T47D (cell line): ENCODE data around the gene ZNF566.

ENCODE experiments used
- DNase-seq, 2 experiments: peaks; one replicate each; pipeline versions ENCODE4 v3.0.0 to v3.0.0-alpha.2; 2011 to 2012; ENCODE audit warnings: low read depth in 1 of 2, low spot score in 1 of 2
- JUND ChIP-seq: IDR thresholded peaks from 2 replicates; pipeline ENCODE4 v1.6.1; 2012; ENCODE audit warnings: low read depth
- in situ Hi-C: cut with HindIII; loops from 2 replicates; pipeline ENCODE4 v1.10.0; 2016; ENCODE audit warnings: low sequenced_read_pairs, low pct_unique_long_range_greater_than_20kb

The ZNF566 gene

GRCh38 chr19:36489920-36490415 lies 607 bp upstream of the ZNF566 start:
- no peak for TF ChIP-seq JUND
- in situ Hi-C loops: no loop called here
- peak in 1 of 2 experiments; percentile 51 for DNase-seq

- DNase-seq: peak; percentile 18 to 42
- no peak for TF ChIP-seq JUND
- in situ Hi-C loops: no loop called here
Observed at GRCh38 chr19:36488846-36489117, 579 bp downstream of the ZNF566 start.

DNA sequence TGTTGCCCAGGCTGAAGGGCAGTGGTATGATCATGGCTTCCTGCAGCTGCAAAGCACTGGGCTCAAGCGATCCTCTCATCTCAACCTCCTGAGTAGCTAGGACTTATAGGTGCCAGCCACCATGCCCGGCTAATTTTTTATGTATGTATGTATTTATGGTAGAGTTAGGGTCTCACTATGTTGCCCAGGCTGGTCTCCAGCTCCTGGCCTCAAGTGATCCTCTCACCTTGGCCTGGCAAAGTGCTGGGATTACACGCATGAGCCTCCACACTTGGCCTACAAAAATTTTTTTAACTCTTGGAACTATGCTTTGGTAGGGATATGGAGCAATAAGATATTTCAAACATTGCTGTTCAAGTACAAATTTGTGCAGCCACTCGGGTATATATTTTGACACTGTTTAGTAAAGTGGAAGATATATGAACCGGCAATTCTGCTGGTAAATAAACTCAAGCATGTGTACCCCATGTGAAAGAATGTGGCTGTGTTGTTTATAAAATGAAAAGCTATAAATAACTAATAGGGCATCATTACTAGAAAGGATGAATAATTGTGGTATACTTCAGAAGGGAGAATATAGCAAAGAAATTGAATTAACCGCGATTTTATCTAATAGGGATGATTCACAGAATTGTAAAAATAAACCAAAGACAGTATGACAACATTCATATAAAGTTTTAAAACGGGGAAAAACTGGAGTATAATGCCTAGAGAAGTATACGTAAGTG lies 1.1 kb downstream of the ZNF566 start:
- in situ Hi-C loops: no loop called here
- DNase-seq: no peak
- TF ChIP-seq JUND: no peak

DNA sequence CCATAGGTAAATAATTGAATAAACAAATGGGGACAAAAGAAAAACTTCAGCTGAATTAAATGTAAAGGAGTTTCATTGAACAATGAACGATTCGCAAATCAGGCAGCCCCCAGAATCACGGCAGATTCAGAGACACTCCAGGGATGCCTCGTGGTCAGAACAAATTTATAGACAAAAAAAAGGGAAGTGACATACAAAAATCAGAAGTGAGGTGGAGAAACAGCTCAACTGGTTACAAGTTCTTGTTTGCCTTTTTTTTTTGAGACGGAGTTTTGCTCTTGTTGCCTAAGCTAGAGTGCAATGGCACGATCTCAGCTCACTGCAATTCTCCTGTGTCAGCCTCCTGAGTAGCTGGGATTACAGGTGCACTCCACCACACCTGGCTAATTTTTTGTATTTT lies 5.7 kb downstream of the ZNF566 start:
- TF ChIP-seq JUND: no peak
- no peak for DNase-seq
- in situ Hi-C loops: no loop called here

- in situ Hi-C loops: no loop called here
- no peak for TF ChIP-seq JUND
- no peak for DNase-seq
Observed at GRCh38 chr19:36482876-36483275, 6.5 kb downstream of the ZNF566 start.

DNA sequence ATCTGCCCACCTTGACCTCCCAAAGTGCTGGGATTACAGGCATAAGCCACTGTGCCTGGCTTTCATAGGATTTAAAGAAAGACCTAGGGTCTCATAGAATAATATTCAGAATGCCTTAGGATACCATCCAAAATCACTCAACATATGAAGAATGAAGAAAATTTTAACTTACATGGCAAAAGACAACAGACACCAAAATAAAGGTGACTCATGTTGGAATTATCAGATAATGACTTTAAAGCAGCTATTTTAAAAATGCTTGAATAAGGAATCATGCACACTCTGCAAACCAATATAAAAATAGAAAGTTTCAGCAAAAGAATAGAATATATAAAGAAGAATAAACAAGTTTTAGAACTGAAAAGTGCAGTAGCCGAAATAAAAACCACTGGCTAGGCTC lies 29.3 kb downstream of the ZNF566 start:
- TF ChIP-seq JUND: no peak
- DNase-seq: no peak
- in situ Hi-C loops: no loop called here

GRCh38 chr19:36456831-36457230 lies 32.5 kb downstream of the ZNF566 start:
- no peak for TF ChIP-seq JUND
- DNase-seq: no peak
- in situ Hi-C loops: no loop called here

- in situ Hi-C loops: no loop called here
- no peak for TF ChIP-seq JUND
- no peak for DNase-seq
Observed at GRCh38 chr19:36449059-36449670, 40.2 kb downstream of the ZNF566 start.

- in situ Hi-C loops: no loop called here
- no peak for TF ChIP-seq JUND
- DNase-seq: no peak
Observed at GRCh38 chr19:36441339-36441738, 48.0 kb downstream of the ZNF566 start.

GRCh38 chr19:36436531-36436930 lies 52.8 kb downstream of the ZNF566 start:
- in situ Hi-C loops: no loop called here
- no peak for TF ChIP-seq JUND
- DNase-seq: peak in 1 of 2 experiments; percentile 61

- peak in 1 of 2 experiments; percentile 66 for DNase-seq
- in situ Hi-C loops: no loop called here
- TF ChIP-seq JUND: no peak
Observed at GRCh38 chr19:36423925-36424324, 65.4 kb downstream of the ZNF566 start.

GRCh38 chr19:36421749-36422481 lies 67.4 kb downstream of the ZNF566 start:
- TF ChIP-seq JUND: no peak
- DNase-seq: no peak
- in situ Hi-C loops: no loop called here
